GM18511 (cell line): ENCODE measurements around the gene BAG5.
"Not testable (repeated sequence)": the region's sequence is repeated elsewhere in the genome, so short reads cannot be mapped to it uniquely, and the experiment has no call there.

Experiments used
- ATAC-seq: cut with Tn5 transposase; IDR thresholded peaks from one replicate; pipeline ENCODE4 v1.9.1; 2021; ENCODE audit warnings: mild to moderate bottlenecking, moderate library complexity; ENCODE audit not compliant: unreplicated experiment

Gene BAG5

DNA sequence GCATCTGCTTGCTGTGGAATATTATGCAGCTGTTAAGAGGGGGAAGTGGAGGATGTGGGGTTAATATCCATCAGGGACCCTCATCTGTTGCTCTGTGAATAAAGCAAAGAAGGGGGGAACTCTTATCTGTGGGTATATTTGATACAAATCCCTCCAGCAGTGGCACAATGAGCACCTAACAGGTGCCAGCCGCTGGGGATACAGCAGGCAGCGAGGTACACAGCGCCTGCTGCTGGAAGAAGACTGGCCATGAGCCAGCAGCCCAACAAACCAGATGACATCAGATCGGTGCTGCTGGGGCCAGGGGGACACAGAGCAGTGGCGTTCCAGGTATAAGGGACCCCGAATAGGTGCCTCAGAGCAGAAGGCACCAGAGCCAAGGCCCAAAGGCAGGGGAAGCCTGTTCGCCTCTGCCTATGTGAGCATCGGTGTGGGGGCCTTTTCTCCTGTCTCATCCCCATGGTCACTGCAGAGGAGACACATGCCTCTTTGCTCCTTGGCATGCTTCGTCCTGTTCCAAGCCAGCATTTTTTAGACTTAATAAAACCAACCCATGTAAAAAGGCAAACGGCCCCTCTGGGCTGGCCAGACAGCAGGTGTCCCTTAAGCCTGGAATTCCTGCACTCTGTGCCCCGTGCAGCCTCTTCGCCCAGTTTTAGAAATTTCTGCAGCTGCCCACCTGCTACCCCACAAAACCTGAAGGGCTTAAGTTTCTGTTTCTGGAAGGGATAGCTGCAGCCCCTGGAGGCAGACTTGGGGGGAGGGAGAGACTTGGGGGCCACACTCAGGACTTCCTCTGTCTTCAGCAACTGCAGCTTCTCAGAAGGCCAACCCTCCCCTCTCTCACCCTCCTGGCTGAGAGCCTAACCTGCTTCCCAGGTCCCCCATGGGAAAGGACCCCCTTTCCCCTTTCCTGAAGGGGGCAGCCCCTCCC, 38.2 kb downstream of the BAG5 start:
- no peak for ATAC-seq

- no peak for ATAC-seq
Observed at GRCh38 chr14:103523575-103523954, 38.9 kb downstream of the BAG5 start.

- ATAC-seq: no peak
Observed at GRCh38 chr14:103522649-103523574, 39.5 kb downstream of the BAG5 start, which contains the start of gene CKB. Gene CKB (minus strand): TSS chr14:103522830. CDS start chr14:103522493, 337 bp downstream.

GRCh38 chr14:103521951-103522563, 40.4 kb downstream of the BAG5 start:
- ATAC-seq: no peak

DNA sequence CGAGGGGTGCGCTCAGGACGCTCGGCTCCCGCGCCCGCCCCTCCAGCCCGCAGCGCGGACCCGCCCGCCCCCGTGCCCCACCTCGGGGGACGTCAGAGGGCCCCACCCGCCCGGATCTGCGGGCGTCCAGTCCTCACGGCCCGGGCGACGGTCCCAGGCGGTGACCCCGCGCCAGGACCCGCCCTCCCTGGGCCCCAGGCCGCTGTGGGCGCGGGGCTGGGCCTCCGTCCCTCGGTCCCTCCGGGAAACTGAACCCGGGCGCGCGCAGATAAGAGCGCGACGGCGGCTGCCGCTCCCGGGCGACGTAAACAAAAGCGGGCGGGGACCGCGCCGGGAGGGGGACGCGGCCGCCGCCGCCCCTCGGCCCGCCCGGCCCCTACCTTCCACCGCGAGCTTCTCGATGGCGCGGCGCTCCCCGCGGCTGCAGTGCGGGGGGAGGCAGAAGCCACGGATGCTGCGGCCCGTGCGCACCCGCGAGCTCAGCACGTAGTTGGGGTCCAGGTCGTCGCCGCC, 41.0 kb downstream of the BAG5 start:
- peak; percentile 8 for ATAC-seq

- ATAC-seq: peak; percentile 54
Observed at GRCh38 chr14:103520657-103521437, 41.6 kb downstream of the BAG5 start.

GRCh38 chr14:103520269-103520656, 42.2 kb downstream of the BAG5 start:
- no peak for ATAC-seq

DNA sequence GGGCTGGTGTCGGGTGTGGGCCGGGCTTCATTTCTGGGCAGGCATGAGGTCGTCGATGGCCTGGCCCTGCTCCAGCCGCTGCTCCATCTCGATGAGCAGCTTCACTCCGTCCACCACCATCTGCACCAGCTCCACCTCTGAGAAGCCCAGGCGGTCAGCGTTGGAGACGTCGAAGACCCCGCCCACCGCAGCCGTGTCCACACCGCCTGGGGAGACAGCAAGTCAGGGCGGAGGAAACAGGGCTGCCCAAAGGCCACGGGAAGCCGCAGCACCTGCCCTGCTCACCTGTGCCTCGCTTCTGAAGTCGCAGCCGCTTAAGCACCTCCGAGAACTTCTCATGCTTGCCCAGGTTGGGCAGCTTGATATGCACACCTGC, 42.6 kb downstream of the BAG5 start:
- ATAC-seq: no peak

- ATAC-seq: no peak
Observed at GRCh38 chr14:103519043-103519836, 43.2 kb downstream of the BAG5 start.

DNA sequence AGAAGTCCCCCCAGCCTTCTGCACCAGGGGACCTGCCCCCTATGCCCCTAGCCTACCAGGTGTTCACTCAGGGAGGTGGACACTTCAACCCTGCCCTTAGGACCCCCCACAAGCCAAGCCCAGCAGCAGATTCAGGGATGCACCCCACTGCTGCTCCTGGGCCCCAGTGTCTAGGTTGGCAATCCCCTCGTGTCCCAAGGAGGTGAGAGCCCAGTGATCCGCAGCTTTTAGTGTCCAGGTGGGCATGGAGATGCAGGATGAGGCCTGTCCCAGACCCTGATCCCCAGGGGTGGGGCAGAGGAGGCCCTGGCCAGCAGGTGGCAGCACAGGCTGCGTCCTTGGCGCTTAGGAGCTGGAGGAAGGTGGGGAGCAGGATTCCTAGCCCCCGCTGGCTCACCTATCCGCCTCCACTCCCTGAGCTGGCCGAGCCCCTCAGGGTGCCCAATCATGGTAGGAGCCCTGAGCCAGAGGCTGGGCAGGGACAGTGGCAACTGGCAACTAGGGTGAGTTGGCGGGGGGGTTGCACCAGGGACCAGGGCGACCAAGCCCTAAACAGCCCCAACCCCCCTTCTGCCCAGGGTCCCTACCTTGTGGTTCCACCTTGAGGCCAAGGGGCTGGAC, 43.9 kb downstream of the BAG5 start:
- ATAC-seq: no peak

DNA sequence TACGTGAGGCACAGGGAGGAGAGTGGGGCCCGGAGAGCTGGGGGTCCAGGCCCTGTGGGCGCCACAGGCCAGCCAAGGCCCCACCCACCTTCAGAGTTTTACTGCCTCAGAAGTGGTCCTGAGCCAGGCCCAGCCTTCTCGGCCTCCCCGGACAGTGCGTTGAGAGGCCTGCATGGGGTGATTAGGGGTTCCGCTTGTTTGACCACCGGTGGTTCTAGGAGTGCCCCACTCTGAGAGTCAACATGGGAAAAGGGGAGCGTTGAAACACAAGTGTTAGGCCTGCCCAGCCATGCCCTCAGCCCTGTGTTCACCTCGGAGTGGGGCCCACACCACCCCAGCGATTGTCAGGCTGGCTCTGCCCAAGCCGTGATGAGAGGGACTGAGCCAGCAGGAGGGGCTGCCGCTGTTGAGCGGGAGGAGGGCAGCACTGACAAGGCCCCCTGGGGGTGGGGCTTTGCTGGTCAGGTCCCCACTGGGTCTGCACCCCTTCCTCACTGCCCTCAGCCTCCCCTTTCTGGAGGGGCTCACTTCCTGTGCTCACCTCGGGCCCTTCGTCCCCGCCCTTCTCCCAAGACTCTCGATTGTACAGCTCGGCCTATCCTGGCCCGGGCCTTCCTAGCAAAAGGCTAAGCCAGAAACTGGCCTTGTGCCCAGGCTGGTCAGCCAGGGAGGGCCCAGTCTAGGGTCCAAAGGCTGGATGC, 44.6 kb downstream of the BAG5 start:
- ATAC-seq: no peak

- no peak for ATAC-seq
Observed at GRCh38 chr14:103517174-103517566, 45.3 kb downstream of the BAG5 start.

GRCh38 chr14:103516426-103517173, 45.9 kb downstream of the BAG5 start:
- no peak for ATAC-seq

GRCh38 chr14:103514596-103515421, 47.6 kb downstream of the BAG5 start:
- no peak for ATAC-seq

- no peak for ATAC-seq
Observed at GRCh38 chr14:103512701-103513611, 49.5 kb downstream of the BAG5 start.

- ATAC-seq: not testable (repeated sequence)
Observed at GRCh38 chr14:103512180-103512579, 50.3 kb downstream of the BAG5 start.
